Left renal pelvis (tissue), 4 donors: ENCODE results near the gene RNU7-1. TPM values are rescaled to one million over a fixed set of nuclear protein-coding genes. Genes with fewer than 3 reads are reported as not detected.

Source experiments
- DNase-seq, 4 donors: peaks; one replicate each; pipeline ENCODE4 v3.0.0-alpha.2; 2013; ENCODE audit warnings: low read depth in 4 of 4, low spot score in 3 of 4
- polyA plus RNA-seq, 4 donors: library from polyadenylated mRNA; unstranded; fragments of 120-200 nt; gene quantifications; one replicate each; pipeline ENCODE4 v1.2.1, GENCODE V29; 2013; ENCODE audit not compliant: insufficient read length in 4 of 4

RNU7-1 gene
- polyA plus RNA-seq, 4 donors, result not detected

- DNase-seq, result no peak
Measured at GRCh38 chr12:6981152-6982052, 37.8 kb downstream of the RNU7-1 start.

DNA sequence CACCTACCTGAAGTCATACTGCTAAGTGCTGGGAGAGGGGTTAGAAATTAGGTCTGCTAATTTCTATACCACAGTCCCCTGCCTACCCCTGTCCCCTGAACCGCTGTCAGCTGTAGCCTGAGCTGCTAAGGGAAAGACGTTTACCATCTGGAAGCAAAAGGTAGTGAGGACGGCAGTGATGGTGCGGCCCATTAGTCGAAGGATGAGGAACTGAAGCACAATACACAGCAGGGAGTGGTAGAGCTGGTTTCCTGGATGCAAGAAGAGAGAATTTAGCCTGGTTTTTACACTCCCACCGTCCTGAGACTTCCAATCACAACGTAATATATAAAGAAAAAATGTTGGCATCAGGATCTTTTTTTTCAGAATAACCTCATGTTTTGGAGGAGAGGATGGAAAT, 38.9 kb downstream of the RNU7-1 start:
- no peak for DNase-seq

- DNase-seq, result no peak
Measured at GRCh38 chr12:6987956-6988553, 44.4 kb downstream of the RNU7-1 start.

Other genes starting within 250 kb of the RNU7-1 start
- gene PIANP, start 243.0 kb upstream of the RNU7-1 start, polyA plus RNA-seq, result 10 to 100 TPM; 10.4 to 16.3 (median 14.3) TPM
- 10 to 100 TPM; 57.7 to 68.9 (median 66.8) TPM for gene COPS7A, start 219.8 kb upstream of the RNU7-1 start, polyA plus RNA-seq
- gene MLF2, start 190.7 kb upstream of the RNU7-1 start, polyA plus RNA-seq, result 100 to 1,000 TPM; 156 to 226 (median 194) TPM
- gene PTMS, start 177.5 kb upstream of the RNU7-1 start, polyA plus RNA-seq, result 100 to 1,000 TPM; 503 to 684 (median 585) TPM
- 1 to 10 TPM in 2 of 4 donors, under 1 TPM in 2; 0.89 to 6.2 (median 2.1) TPM for gene LAG3, start 171.3 kb upstream of the RNU7-1 start, polyA plus RNA-seq
- 10 to 100 TPM; 18.7 to 31.0 (median 26.5) TPM for gene CD4, start 154.3 kb upstream of the RNU7-1 start, polyA plus RNA-seq
- 10 to 100 TPM; 26.1 to 31.5 (median 29.5) TPM for gene GPR162, start 122.0 kb upstream of the RNU7-1 start, polyA plus RNA-seq
- gene P3H3, start 115.4 kb upstream of the RNU7-1 start, polyA plus RNA-seq, result 10 to 100 TPM; 27.5 to 80.9 (median 33.6) TPM
- gene GNB3, start 102.9 kb upstream of the RNU7-1 start, polyA plus RNA-seq, result 10 to 100 TPM in 1 of 4 donors, 1 to 10 TPM in 3; 4.4 to 14.0 (median 6.8) TPM
- 10 to 100 TPM; 26.1 to 31.9 (median 27.9) TPM for gene CDCA3, start 92.5 kb upstream of the RNU7-1 start, polyA plus RNA-seq
- 10 to 100 TPM; 47.3 to 64.0 (median 61.0) TPM for gene USP5, start 91.7 kb upstream of the RNU7-1 start, polyA plus RNA-seq
- gene TPI1, start 76.3 kb upstream of the RNU7-1 start, polyA plus RNA-seq, result 100 to 1,000 TPM; 328 to 571 (median 548) TPM
- 10 to 100 TPM in 1 of 4 donors, 1 to 10 TPM in 3; 5.4 to 19.8 (median 7.3) TPM for gene SPSB2, start 70.5 kb upstream of the RNU7-1 start, polyA plus RNA-seq
- gene LRRC23, start 39.0 kb upstream of the RNU7-1 start, polyA plus RNA-seq, result 10 to 100 TPM in 3 of 4 donors, 1 to 10 TPM in 1; 8.6 to 19.2 (median 16.7) TPM
- gene ENO2, start 29.2 kb upstream of the RNU7-1 start, polyA plus RNA-seq, result 10 to 100 TPM; 10.5 to 16.4 (median 14.2) TPM
- 100 to 1,000 TPM in 3 of 4 donors, 10 to 100 TPM in 1; 97.0 to 158 (median 125) TPM for gene ATN1, start 15.9 kb upstream of the RNU7-1 start, polyA plus RNA-seq
- gene C12orf57, start 206 bp downstream of the RNU7-1 start, polyA plus RNA-seq, result 100 to 1,000 TPM; 130 to 222 (median 167) TPM
- 10 to 100 TPM; 10.3 to 26.7 (median 18.8) TPM for gene PTPN6, start 7.5 kb downstream of the RNU7-1 start, polyA plus RNA-seq
- gene PHB2, start 26.8 kb downstream of the RNU7-1 start, polyA plus RNA-seq, result 100 to 1,000 TPM; 213 to 266 (median 248) TPM
- 10 to 100 TPM; 40.3 to 49.6 (median 44.2) TPM for gene EMG1, start 27.1 kb downstream of the RNU7-1 start, polyA plus RNA-seq
- 10 to 100 TPM; 33.8 to 67.5 (median 57.9) TPM for gene LPCAT3, start 74.7 kb downstream of the RNU7-1 start, polyA plus RNA-seq
- 100 to 1,000 TPM in 1 of 4 donors, 10 to 100 TPM in 3; 50.5 to 257 (median 62.0) TPM for gene C1S, start 116.9 kb downstream of the RNU7-1 start, polyA plus RNA-seq
- 100 to 1,000 TPM in 1 of 4 donors, 10 to 100 TPM in 3; 33.9 to 275 (median 59.1) TPM for gene C1R, start 148.6 kb downstream of the RNU7-1 start, polyA plus RNA-seq
- 10 to 100 TPM; 30.2 to 39.2 (median 36.1) TPM for gene C1RL, start 165.4 kb downstream of the RNU7-1 start, polyA plus RNA-seq
- 10 to 100 TPM; 18.4 to 55.4 (median 51.4) TPM for gene RBP5, start 185.1 kb downstream of the RNU7-1 start, polyA plus RNA-seq
- gene CLSTN3, start 186.6 kb downstream of the RNU7-1 start, polyA plus RNA-seq, result 100 to 1,000 TPM in 1 of 4 donors, 10 to 100 TPM in 3; 53.4 to 105 (median 76.9) TPM
- gene PEX5, start 245.9 kb downstream of the RNU7-1 start, polyA plus RNA-seq, result 10 to 100 TPM; 36.2 to 50.7 (median 44.5) TPM